ENCODE measurements around the gene TMEM198. TPM values are rescaled to one million over a fixed set of nuclear protein-coding genes. Genes with fewer than 3 reads are reported as not detected.
A peak's percentile ranks its signal among the peaks of the same experiment; 100 is the strongest.

Gene TMEM198
- total RNA-seq, 2 donors from 2014 or later = 3.0 to 3.2 TPM

GRCh38 chr2:219554350-219554749, 10.5 kb downstream of the TMEM198 start:
- intact Hi-C loops (cut with DNase I) = no loop called here
- peak; percentile 79 for DNase-seq (ENCODE audit: low spot score)

GRCh38 chr2:219555956-219556355, 12.1 kb downstream of the TMEM198 start:
- intact Hi-C loops (cut with DNase I) = no loop called here
- DNase-seq (ENCODE audit: low spot score) = no peak

DNA sequence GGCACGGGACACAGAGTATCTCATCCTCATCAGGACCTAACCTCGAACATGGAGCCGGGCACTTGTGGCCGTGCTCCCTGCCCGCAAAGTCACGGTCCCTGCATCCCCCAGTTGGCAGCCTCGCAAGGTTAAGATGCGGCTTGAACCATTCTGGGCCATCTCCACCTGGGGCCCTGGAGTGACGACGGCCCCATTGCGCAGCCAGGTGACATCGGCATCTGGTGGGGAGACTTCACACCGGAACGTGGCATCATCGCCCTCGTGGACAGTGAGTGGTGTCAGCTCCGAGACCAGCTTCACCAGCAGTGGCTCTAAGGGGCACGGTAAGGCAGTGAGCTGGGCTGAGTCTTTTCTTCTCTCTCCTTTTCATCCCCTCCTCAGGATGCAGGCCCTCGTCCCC, 12.6 kb downstream of the TMEM198 start:
- intact Hi-C loops (cut with DNase I) = no loop called here
- DNase-seq (ENCODE audit: low spot score) = no peak

DNA sequence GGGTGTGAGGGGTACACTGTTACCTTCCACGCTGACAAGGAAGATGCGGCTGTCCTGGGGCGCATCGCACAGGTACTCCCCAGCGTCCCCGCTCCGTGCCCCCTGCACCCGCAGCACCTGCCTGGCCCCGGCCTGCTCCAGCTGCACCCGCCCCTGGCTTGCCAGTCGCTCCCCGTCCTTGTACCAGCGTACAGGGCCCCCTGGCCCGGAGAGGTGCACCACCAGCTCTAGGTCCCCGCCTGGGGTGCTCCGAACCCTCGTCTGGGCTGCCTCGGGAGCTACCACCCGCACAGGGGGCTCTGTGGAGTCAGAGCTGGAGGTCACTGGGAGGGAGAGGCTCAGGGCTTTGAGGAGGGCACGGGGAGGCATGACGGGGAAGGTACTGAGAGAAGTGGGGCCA, 13.5 kb downstream of the TMEM198 start:
- no peak for DNase-seq (ENCODE audit: low spot score)

DNA sequence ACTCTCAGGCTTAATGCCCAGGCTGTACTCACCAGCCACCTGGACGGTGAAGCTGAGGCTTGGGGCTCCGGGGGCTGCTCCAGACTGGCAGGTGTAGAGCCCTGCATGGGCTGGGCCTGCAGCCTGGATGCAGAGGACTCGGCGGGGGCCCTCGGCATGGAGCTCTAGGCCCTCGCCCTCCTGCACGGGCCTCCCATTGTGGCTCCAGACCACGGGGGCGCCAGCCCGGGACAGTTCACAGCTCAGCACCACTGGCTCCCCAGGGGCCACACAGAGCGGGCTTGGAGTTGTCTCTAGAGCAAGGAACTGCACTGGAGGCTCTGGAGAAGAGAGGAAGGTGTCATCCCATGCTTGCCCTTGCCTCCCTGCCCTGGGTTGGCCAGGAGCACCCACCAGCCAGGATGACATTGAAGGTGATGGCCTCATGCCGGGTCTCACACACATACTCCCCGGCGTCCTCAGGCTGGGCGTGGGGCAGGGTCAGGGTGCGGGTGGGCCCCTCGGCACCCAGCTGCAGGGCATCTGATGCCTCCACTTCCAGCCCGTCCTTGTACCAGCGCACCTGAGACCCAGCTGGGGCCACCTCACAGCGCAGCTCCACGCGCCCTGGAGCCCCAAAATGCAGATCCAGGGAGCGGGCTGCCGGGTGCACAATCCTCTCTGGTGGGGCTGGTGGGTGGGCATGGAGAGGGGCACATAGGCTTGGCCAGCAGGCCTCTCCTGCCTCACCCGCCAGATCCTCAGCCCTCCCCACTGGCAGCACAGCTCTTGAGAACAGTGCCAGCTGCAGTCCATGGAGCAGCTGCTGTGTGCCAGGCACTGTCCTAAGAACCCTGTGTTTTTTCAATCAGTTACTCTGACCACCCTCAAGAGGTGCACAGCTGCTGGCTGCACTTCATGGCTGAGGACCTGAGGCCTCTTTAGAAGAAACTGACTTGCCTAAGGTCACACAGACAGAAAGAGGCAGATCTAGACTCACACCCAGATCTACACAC, 14.3 kb downstream of the TMEM198 start:
- DNase-seq (ENCODE audit: low spot score) = no peak
- intact Hi-C loops (cut with DNase I) = no loop called here

More for the DNA sequence above, 13.5 kb downstream of the TMEM198 start:
- intact Hi-C loops (cut with DNase I) = no loop called here

DNA sequence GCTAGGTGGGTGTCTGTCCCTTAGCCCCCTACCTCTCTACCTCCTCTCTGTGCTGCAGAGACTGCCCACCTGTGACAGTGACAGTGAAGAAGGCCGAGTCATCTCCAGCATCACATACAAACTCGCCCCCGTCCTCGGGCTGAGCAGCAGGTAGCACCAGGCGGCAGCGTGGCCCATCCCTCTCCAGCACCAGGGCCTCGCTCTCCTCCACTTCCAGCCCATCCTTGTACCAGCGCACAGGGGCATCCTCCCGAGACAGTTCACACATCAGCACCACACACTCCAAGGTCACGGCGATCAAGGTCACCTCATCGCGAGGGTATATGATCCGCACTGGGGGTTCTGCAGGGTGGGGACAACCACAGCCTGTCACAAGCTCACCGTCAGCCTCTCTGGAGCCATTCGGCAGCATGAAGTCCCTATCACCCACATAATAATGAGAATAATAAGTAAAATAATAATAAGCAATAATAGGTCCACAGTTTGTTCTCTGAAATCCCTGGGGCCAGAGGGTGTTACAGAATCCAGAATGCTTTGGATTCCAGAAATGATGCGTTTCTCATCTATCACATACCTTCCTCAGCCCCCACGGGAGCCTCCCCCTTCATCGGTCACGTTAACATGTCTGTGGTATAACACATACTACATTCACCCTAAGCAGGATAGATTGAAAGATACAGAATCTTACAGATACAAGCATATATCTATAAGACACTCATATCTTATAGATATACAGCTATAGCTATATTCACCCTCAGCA, 15.5 kb downstream of the TMEM198 start:
- DNase-seq (ENCODE audit: low spot score) = no peak
- intact Hi-C loops (cut with DNase I) = no loop called here

GRCh38 chr2:219560037-219560892, 16.4 kb downstream of the TMEM198 start:
- intact Hi-C loops (cut with DNase I) = no loop called here
- no peak for DNase-seq (ENCODE audit: low spot score)

- no peak for DNase-seq (ENCODE audit: low spot score)
- intact Hi-C loops (cut with DNase I) = no loop called here
These were observed 17.0 kb downstream of the TMEM198 start for GRCh38 chr2:219560893-219561178.

- DNase-seq (ENCODE audit: low spot score) = no peak
- intact Hi-C loops (cut with DNase I) = no loop called here
These were observed 17.6 kb downstream of the TMEM198 start for GRCh38 chr2:219561179-219562048.

DNA sequence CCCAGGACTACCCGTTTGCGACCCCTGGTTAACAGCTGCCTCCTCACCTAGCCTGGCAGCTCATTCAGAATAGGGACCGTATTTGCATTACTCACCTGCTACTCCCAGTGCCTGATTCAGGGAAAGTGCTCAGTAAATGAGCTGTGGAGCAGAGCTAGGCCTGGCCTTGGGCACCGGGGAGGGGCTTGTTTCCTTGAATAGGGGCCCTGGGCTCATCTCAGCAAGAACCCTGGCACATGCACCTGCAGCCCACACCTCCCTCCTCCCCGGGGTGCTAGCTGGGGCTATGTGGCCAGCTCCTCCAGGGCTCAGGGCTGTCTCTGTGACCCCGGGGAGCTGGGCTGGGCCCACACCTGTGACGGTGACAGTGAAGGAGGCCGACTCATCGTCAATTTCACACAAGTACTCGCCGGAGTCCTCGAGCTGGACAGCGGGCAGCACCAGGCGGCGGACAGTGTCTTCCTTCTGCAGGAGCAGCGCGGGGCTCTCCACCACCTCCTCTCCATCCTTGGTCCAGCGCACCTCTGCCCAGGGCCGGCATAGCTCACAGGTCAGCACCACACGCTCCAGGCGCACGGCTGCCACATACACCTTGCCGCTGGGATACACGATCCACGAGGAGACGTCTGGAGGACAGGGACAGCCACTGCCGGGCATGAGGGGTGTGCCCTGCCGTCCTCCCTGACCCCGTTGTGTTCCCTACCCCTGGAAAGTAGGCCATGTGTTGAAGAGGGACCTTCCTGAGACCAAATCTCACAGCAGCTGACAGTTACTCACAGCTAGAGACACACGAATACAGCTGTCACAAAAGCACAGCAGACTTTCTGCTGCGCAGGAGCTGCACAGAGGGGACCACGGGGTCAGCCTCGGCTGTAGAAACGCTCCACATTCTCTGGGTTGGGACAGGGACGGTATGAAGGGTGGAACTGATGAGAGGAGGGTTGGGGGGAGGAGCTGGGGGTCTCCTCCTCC, 18.5 kb downstream of the TMEM198 start:
- DNase-seq (ENCODE audit: low spot score) = no peak
- intact Hi-C loops (cut with DNase I) = no loop called here

- intact Hi-C loops (cut with DNase I) = no loop called here
- DNase-seq (ENCODE audit: low spot score) = no peak
These were observed 19.6 kb downstream of the TMEM198 start for GRCh38 chr2:219563271-219563928.

DNA sequence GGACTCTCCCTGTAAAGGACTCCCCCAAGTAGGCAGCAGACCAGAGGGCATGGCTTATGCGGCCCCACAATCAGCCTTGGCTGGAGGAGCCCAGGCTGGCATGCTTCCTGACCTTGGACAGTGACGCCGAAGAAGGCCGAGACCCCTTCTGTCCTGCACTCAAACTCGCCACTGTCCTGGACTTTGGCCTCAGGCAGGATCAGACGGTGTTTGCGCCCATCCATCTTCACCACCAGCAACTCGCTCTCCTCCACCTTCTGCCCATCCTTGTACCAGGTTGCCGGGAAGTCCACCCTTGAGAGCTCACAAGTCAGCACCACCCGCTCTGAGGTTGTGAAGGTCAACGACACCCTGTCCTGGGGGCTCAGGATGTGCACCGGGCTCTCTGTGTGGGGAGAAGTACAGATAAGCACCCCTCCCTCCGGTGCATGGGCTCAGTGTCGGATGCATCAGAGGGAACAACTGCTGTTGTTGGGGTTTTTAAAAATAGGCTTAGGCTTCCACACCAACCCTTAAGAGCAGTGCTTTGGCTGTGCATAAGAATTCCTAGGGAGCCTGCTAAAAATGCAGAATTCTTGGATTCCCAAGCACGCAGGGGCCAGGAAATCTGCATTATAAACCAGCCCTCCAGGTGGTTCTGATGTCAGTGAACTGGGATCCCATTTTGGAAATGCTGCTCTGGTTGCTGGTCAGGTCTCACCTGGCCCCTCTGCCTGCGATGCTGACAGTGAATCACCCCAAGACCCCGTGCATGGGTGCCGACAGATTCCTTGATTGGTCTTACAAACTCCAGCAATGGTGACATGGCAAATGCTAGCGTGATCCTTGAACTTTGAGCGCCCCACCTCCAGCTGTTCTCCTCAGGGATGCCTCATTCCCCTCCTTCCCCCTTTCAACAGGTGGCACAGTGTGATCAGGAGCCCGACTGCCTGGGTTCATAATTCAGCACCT, 21.6 kb downstream of the TMEM198 start:
- no peak for DNase-seq (ENCODE audit: low spot score)
- intact Hi-C loops (cut with DNase I) = no loop called here

- no peak for DNase-seq (ENCODE audit: low spot score)
- intact Hi-C loops (cut with DNase I) = no loop called here
These were observed 22.8 kb downstream of the TMEM198 start for GRCh38 chr2:219566640-219567039.

- intact Hi-C loops (cut with DNase I) = no loop called here
- no peak for DNase-seq (ENCODE audit: low spot score)
These were observed 23.3 kb downstream of the TMEM198 start for GRCh38 chr2:219567131-219567530.

- DNase-seq (ENCODE audit: low spot score) = no peak
These were observed 24.0 kb downstream of the TMEM198 start for GRCh38 chr2:219567791-219568361.

DNA sequence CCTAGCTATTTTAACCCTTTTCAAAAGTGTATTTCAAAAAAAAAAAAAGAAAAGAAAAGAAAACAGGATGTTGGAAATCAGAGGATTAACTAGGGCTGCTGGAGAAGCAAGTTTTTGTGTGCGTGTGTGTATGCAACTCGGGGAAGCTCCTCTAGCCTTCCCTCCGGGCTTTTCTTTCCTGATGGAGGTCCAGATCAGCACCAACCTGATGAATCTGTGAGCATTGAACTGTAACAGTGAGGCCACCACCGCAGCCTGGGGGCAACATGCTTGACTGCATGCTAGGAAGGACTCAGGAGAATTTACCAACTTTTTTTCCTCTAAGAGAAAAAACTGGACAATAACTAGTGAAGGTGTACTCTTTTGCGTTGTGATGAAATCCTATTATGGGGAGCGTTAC, 25.2 kb downstream of the TMEM198 start:
- no peak for DNase-seq (ENCODE audit: low spot score)
- intact Hi-C loops (cut with DNase I) = no loop called here

More at GRCh38 chr2:219567791-219568361, 24.0 kb downstream of the TMEM198 start:
- intact Hi-C loops (cut with DNase I) = no loop called here

All from posterior vena cava (tissue), 2 donors.